Measurements from ENCODE around the gene H2AZ2. TPM values are rescaled to one million over a fixed set of nuclear protein-coding genes. Genes with fewer than 3 reads are reported as not detected.
A peak's percentile ranks its signal among the peaks of the same experiment; 100 is the strongest.

H2AZ2 gene
- total and polyA plus RNA-seq, 2 of the 4 experiments (the other 2 are of a cell fraction): 156 to 162 TPM

DNA sequence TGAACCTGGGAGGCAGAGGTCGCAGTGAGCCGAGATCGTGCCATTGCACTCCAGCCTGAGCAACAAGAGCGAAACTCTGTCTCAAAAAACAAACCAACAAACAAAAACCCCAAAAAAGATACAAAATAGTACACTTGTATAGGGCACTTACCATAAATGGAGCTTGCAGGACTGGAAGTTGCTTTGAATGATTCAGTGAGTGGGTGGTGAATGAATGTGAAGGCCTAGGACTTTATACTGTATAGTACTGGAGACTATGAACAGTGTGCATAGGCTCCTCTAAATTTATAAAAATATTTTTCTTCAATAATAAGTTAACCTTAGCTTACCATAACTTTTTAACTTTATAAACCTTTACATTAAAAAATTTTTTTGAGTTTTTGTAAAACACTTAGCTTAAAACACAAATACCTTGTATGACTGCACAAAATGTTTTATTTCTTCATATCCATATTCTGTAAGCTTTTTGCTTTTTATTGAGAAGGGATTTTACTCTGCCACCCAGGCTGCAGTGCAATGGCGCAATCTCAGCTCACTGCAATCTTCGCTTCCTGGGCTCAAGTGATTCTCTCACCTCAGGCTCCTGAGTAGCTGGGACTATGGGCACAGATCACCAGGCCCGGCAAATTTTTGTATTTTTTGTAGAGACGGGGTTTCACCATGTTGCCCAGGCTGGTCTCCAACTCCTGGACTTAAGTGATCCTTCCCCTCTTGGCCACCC lies 6.9 kb upstream of the H2AZ2 start:
- Histone ChIP-seq H4K20me1 (ENCODE audit: insufficient read depth, low read length) (no peaks in the 10 kb centered on the region), H3K36me3 (ENCODE audit: control insufficient read depth, insufficient read depth, low read length) (no peaks in the 10 kb centered on the region), H2BK120ac (ENCODE audit: low read depth, low read length) (no peak overlapping the region), H3K27ac (ENCODE audit: insufficient read depth, low read length) (no peak overlapping the region), H3K9me1 (ENCODE audit: insufficient read depth, low read length) (no peaks in the 10 kb centered on the region), H2BK5ac (ENCODE audit: low read depth, low read length, poor library complexity, severe bottlenecking) (no peak overlapping the region), H3K4ac (ENCODE audit: low read depth, low read length) (no peak overlapping the region), H3K4me2 (ENCODE audit: low read depth, low read length) (no peak overlapping the region), H3K23ac (ENCODE audit: low read depth, low read length) (no peak overlapping the region), H4K91ac (ENCODE audit: insufficient read depth, low read depth, low read length) (no peak overlapping the region; the same call in 1 of the 2 replicates), H3K79me1 (ENCODE audit: low read depth in 1 of 2, low read length in 2 of 2) (no peaks in the 10 kb centered on the region), H3K4me3 (ENCODE audit: insufficient read depth, low read depth, low read length) (no peak overlapping the region), H2AFZ (replicated peaks; ENCODE audit: low read length, poor library complexity) (no peak overlapping the region), H2AK9ac (replicated peaks; ENCODE audit: low read depth, low read length, poor library complexity) (no peak overlapping the region), H3K9me3 (ENCODE audit: control insufficient read depth, insufficient read depth, low read length) (no peaks in the 10 kb centered on the region), H3K9ac (ENCODE audit: low read depth, low read length) (no peak overlapping the region), H2AK5ac (ENCODE audit: low read depth, low read length) (no peak overlapping the region), H3K18ac (ENCODE audit: low read depth, low read length) (no peak overlapping the region), H3K27me3 (ENCODE audit: control insufficient read depth, insufficient read depth, low read length) (no peaks in the 10 kb centered on the region), H4K8ac (ENCODE audit: low read depth in 2 of 2, low read length in 2 of 2) (no peak overlapping the region), H4K5ac (ENCODE audit: low read depth, low read length) (no peak overlapping the region), H3K56ac (ENCODE audit: extremely low read depth, insufficient read depth, low read length) (no peak overlapping the region), H3K4me1 (ENCODE audit: control insufficient read depth, insufficient read depth, low read length) (peaks cover 4% of the 10 kb centered on the region), H3K14ac (replicated peaks; ENCODE audit: low read depth, low read length) (no peak overlapping the region), H2BK15ac (ENCODE audit: low read depth, low read length) (no peak overlapping the region), H2BK20ac (ENCODE audit: low read depth, low read length) (no peak overlapping the region)
- WGBS, 2 experiments (ENCODE audit: extremely low coverage in 2 of 2, insufficient read length in 1 of 2): no CpG with 5 or more reads among the region's 8 CpGs
- ATAC-seq (ENCODE audit: low read depth): peak; percentile 53
- peak; percentile 47 for DNase-seq
- in situ Hi-C loops (cut with MboI; ENCODE audit: low sequenced_read_pairs) (loop anchor here (5.0 to 10.0 kb wide), 2 partner anchors 67 to 280 kb away; no protein-coding TSS in a partner anchor), intact Hi-C loops (cut with micrococcal nuclease) (no loop called here), dilution Hi-C loops (cut with HindIII; ENCODE audit: low sequenced_read_pairs, unreplicated experiment) (no loop called here)
- peak; percentile 35; the same call in 1 of the 2 replicates for TF ChIP-seq CEBPB (IDR thresholded peaks at IDR 0.05; ENCODE audit: low read depth, low read length)
- TF ChIP-seq CHD1 (IDR thresholded peaks at IDR 0.05; ENCODE audit: low read depth, low read length): no peak
- ChIA-PET CTCF (interaction anchor here (0.5 kb wide), 1 partner anchor 138 kb away, joined by 3 read pairs; no protein-coding TSS in a partner anchor), POLR2A (ENCODE audit: unreplicated experiment) (interaction anchor here (0.6 kb wide), 1 partner anchor 30 kb away, joined by 3 read pairs; no protein-coding TSS in a partner anchor)
- no TSS peak for BruUV-seq (replicated peaks)
